ENCODE data around the gene AGXT2. TPM values are rescaled to one million over a fixed set of nuclear protein-coding genes. Genes with fewer than 3 reads are reported as not detected.
"Not testable (repeated sequence)": the region's sequence is repeated elsewhere in the genome, so short reads cannot be mapped to it uniquely, and the experiment has no call there.

Gene AGXT2
- total RNA-seq, 1 donor from 2014 or later = 50.8 TPM

GRCh38 chr5:35056686-35057085 lies 8.9 kb upstream of the AGXT2 start:
- DNase-seq (ENCODE audit: low spot score) (no peak), ATAC-seq (no peak)

- ATAC-seq = no peak
- DNase-seq (ENCODE audit: low spot score) = no peak
Measured at GRCh38 chr5:35052838-35053237, 5.1 kb upstream of the AGXT2 start.

GRCh38 chr5:35050541-35051126 lies 2.9 kb upstream of the AGXT2 start:
- ATAC-seq (peak; percentile 73), DNase-seq (ENCODE audit: low spot score) (no peak)

GRCh38 chr5:35048910-35049309 lies 1.2 kb upstream of the AGXT2 start:
- ATAC-seq = no peak
- DNase-seq (ENCODE audit: low spot score) = no peak

GRCh38 chr5:35046774-35047173 lies 975 bp downstream of the AGXT2 start:
- no peak for DNase-seq (ENCODE audit: low spot score)
- ATAC-seq = no peak

- ATAC-seq = no peak
- no peak for DNase-seq (ENCODE audit: low spot score)
Measured at GRCh38 chr5:35045280-35045679, 2.5 kb downstream of the AGXT2 start.

- DNase-seq (ENCODE audit: low spot score) (no peak), ATAC-seq (no peak)
Measured at GRCh38 chr5:35044649-35045048, 3.1 kb downstream of the AGXT2 start.

- no peak for ATAC-seq
- DNase-seq (ENCODE audit: low spot score) = no peak
Measured at GRCh38 chr5:35042781-35043180, 5.0 kb downstream of the AGXT2 start.

GRCh38 chr5:35041261-35041660 lies 6.5 kb downstream of the AGXT2 start:
- no peak for DNase-seq (ENCODE audit: low spot score)
- ATAC-seq = peak; percentile 27

- DNase-seq (ENCODE audit: low spot score) (no peak), ATAC-seq (no peak)
Measured at GRCh38 chr5:35038891-35039290, 8.9 kb downstream of the AGXT2 start.

- no peak for ATAC-seq
- DNase-seq (ENCODE audit: low spot score) = no peak
Measured at GRCh38 chr5:35036536-35036935, 11.2 kb downstream of the AGXT2 start.

GRCh38 chr5:35035929-35036328 lies 11.8 kb downstream of the AGXT2 start:
- DNase-seq (ENCODE audit: low spot score); ATAC-seq: not testable (repeated sequence)

GRCh38 chr5:35035271-35035670 lies 12.5 kb downstream of the AGXT2 start:
- DNase-seq (ENCODE audit: low spot score) (no peak), ATAC-seq (no peak)

- DNase-seq (ENCODE audit: low spot score) = no peak
- no peak for ATAC-seq
Measured at GRCh38 chr5:35032356-35032755, 15.4 kb downstream of the AGXT2 start.

GRCh38 chr5:35031276-35031675 lies 16.5 kb downstream of the AGXT2 start:
- no peak for ATAC-seq

GRCh38 chr5:35030426-35031100 lies 17.2 kb downstream of the AGXT2 start:
- no peak for ATAC-seq
- no peak for DNase-seq (ENCODE audit: low spot score)

More at GRCh38 chr5:35031276-35031675, 16.5 kb downstream of the AGXT2 start:
- no peak for DNase-seq (ENCODE audit: low spot score)

GRCh38 chr5:35029333-35029732 lies 18.4 kb downstream of the AGXT2 start:
- no peak for DNase-seq (ENCODE audit: low spot score)
- no peak for ATAC-seq

- ATAC-seq (peak; percentile 77), DNase-seq (ENCODE audit: low spot score) (peak; percentile 70)
Measured at GRCh38 chr5:35026941-35027340, 20.8 kb downstream of the AGXT2 start.

GRCh38 chr5:35026280-35026840 lies 21.4 kb downstream of the AGXT2 start:
- ATAC-seq (peak; percentile 61), DNase-seq (ENCODE audit: low spot score) (peak; percentile 52)

- peak; percentile 72 for DNase-seq (ENCODE audit: low spot score)
Measured at GRCh38 chr5:35024911-35025510, 22.7 kb downstream of the AGXT2 start.

GRCh38 chr5:35023391-35024178 lies 24.2 kb downstream of the AGXT2 start:
- peak; percentile 42 for ATAC-seq
- DNase-seq (ENCODE audit: low spot score) = peak; percentile 71

More at GRCh38 chr5:35024911-35025510, 22.7 kb downstream of the AGXT2 start:
- peak; percentile 57 for ATAC-seq

All from left lobe of liver (tissue), 2 donors.